Measurements from ENCODE around the gene ZSCAN16.
A peak's percentile ranks its signal among the peaks of the same experiment; 100 is the strongest.
"Not testable (repeated sequence)": the region's sequence is repeated elsewhere in the genome, so short reads cannot be mapped to it uniquely, and the experiment has no call there.

Gene ZSCAN16

GRCh38 chr6:28082939-28083338 lies 41.5 kb upstream of the ZSCAN16 start:
- peaks cover 28% of the 10 kb centered on the region for H3K36me3 ChIP-seq
- TF ChIP-seq, protein P1, sequence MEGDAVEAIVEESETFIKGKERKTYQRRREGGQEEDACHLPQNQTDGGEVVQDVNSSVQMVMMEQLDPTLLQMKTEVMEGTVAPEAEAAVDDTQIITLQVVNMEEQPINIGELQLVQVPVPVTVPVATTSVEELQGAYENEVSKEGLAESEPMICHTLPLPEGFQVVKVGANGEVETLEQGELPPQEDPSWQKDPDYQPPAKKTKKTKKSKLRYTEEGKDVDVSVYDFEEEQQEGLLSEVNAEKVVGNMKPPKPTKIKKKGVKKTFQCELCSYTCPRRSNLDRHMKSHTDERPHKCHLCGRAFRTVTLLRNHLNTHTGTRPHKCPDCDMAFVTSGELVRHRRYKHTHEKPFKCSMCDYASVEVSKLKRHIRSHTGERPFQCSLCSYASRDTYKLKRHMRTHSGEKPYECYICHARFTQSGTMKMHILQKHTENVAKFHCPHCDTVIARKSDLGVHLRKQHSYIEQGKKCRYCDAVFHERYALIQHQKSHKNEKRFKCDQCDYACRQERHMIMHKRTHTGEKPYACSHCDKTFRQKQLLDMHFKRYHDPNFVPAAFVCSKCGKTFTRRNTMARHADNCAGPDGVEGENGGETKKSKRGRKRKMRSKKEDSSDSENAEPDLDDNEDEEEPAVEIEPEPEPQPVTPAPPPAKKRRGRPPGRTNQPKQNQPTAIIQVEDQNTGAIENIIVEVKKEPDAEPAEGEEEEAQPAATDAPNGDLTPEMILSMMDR (IDR thresholded peaks at IDR 0.05; ENCODE audit: low read depth, low read length) = no peak
- H3K27me3 ChIP-seq (ENCODE audit: insufficient read depth, low read depth, severe bottlenecking) = no peaks in the 10 kb centered on the region
- H3K9me3 ChIP-seq (ENCODE audit: severe bottlenecking) = no peaks in the 10 kb centered on the region
- DNase-seq = no peak
- H3K27ac ChIP-seq = no peak overlapping the region
- H3K4me3 ChIP-seq (ENCODE audit: low read depth, low read length) = no peak overlapping the region

DNA sequence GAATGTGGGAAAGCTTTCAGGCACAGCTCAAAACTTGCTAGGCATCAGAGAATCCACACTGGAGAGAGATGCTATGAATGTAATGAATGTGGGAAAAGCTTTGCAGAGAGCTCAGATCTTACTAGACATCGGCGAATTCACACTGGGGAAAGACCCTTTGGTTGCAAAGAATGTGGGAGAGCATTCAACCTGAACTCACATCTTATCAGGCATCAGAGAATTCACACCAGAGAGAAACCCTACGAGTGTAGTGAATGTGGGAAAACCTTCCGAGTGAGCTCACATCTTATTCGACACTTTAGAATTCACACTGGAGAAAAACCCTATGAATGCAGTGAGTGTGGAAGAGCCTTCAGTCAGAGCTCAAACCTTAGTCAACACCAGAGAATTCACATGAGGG lies 35.4 kb upstream of the ZSCAN16 start:
- Histone ChIP-seq H3K36me3 (peaks cover 51% of the 10 kb centered on the region), H3K27ac (no peak overlapping the region), H3K4me3 (ENCODE audit: low read depth, low read length) (no peak overlapping the region), H3K27me3 (ENCODE audit: insufficient read depth, low read depth, severe bottlenecking) (no peaks in the 10 kb centered on the region), H3K9me3 (ENCODE audit: severe bottlenecking) (peaks cover 14% of the 10 kb centered on the region)
- DNase-seq = no peak
- TF ChIP-seq, protein P1 (IDR thresholded peaks at IDR 0.05; ENCODE audit: low read depth, low read length) = no peak

GRCh38 chr6:28090917-28091586 lies 33.4 kb upstream of the ZSCAN16 start:
- TF ChIP-seq, protein P1 (IDR thresholded peaks at IDR 0.05; ENCODE audit: low read depth, low read length) = peak; percentile 17
- peak; percentile 84 for DNase-seq
- H3K9me3 ChIP-seq (ENCODE audit: severe bottlenecking) = peaks cover 14% of the 10 kb centered on the region
- H3K36me3 ChIP-seq = peaks cover 42% of the 10 kb centered on the region
- H3K27me3 ChIP-seq (ENCODE audit: insufficient read depth, low read depth, severe bottlenecking) = no peaks in the 10 kb centered on the region
- H3K27ac ChIP-seq = peak overlapping the region; percentile 2; the same call in 1 of the 2 replicates
- peak overlapping the region; percentile 61 for H3K4me3 ChIP-seq (ENCODE audit: low read depth, low read length)

DNA sequence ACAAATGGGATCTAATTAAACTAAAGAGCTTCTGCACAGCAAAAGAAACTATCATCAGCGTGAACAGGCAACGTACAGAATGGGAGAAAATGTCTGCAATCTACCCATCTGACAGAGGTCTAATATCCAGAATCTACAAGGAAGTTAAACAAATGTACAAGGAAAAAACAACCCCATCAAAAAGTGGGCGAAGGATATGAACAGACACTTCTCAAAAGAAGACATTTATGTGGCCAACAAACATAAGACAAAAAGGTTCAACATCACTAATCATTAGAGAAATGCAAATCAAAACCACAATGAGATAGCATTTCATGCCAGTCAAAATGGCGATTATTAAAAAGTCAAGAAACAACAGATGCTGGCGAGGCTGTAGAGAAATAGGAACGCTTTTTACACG lies 22.2 kb upstream of the ZSCAN16 start:
- DNase-seq; H3K4me3 ChIP-seq (ENCODE audit: low read depth, low read length); H3K27ac ChIP-seq; H3K27me3 ChIP-seq (ENCODE audit: insufficient read depth, low read depth, severe bottlenecking); H3K36me3 ChIP-seq: not testable (repeated sequence)
- H3K9me3 ChIP-seq (ENCODE audit: severe bottlenecking) = peaks cover 10% of the 10 kb centered on the region

DNA sequence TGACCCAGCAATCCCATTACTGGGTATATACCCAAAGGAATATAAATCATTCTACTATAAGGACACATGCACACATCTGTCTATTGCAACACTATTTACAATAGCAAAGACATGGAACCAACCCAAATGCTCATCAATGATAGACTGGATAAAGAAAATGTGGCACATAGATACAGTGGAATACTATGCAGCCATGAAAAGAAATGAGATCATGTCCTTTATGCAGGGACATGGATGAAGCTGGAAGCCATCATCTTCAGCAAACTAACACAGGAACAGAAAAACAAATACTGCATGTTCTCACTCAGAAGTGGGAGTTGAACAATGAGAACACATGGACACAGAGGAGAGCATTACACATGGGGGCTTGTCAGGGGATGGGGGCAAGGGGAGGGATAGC lies 21.7 kb upstream of the ZSCAN16 start:
- H3K36me3 ChIP-seq; DNase-seq; H3K27me3 ChIP-seq (ENCODE audit: insufficient read depth, low read depth, severe bottlenecking); H3K27ac ChIP-seq; H3K4me3 ChIP-seq (ENCODE audit: low read depth, low read length): not testable (repeated sequence)
- H3K9me3 ChIP-seq (ENCODE audit: severe bottlenecking) = peaks cover 10% of the 10 kb centered on the region

GRCh38 chr6:28104392-28105244 lies 19.8 kb upstream of the ZSCAN16 start:
- TF ChIP-seq, protein P1 (IDR thresholded peaks at IDR 0.05; ENCODE audit: low read depth, low read length) = peak; percentile 83
- Histone ChIP-seq H3K9me3 (ENCODE audit: severe bottlenecking) (peaks cover 6% of the 10 kb centered on the region), H3K27me3 (ENCODE audit: insufficient read depth, low read depth, severe bottlenecking) (peaks cover 3% of the 10 kb centered on the region), H3K4me3 (ENCODE audit: low read depth, low read length) (peak overlapping the region; percentile 86), H3K36me3 (no peaks in the 10 kb centered on the region), H3K27ac (peak overlapping the region; percentile 65)
- DNase-seq = peak; percentile 95

All from WERI-Rb-1 (cell line).